ENCODE data around the gene DDX51. TPM values are rescaled to one million over a fixed set of nuclear protein-coding genes. Genes with fewer than 3 reads are reported as not detected.

The DDX51 gene
- total RNA-seq, 1 experiment from 2014 or later = 38.1 TPM

- TF ChIP-seq, protein P1, sequence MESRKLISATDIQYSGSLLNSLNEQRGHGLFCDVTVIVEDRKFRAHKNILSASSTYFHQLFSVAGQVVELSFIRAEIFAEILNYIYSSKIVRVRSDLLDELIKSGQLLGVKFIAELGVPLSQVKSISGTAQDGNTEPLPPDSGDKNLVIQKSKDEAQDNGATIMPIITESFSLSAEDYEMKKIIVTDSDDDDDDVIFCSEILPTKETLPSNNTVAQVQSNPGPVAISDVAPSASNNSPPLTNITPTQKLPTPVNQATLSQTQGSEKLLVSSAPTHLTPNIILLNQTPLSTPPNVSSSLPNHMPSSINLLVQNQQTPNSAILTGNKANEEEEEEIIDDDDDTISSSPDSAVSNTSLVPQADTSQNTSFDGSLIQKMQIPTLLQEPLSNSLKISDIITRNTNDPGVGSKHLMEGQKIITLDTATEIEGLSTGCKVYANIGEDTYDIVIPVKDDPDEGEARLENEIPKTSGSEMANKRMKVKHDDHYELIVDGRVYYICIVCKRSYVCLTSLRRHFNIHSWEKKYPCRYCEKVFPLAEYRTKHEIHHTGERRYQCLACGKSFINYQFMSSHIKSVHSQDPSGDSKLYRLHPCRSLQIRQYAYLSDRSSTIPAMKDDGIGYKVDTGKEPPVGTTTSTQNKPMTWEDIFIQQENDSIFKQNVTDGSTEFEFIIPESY (IDR thresholded peaks at IDR 0.05; ENCODE audit: extremely low read depth, insufficient replicate concordance, low read length) = no peak
- TF ChIP-seq CBX3 (IDR thresholded peaks at IDR 0.05; ENCODE audit: low read depth) (no peak), SIN3A (IDR thresholded peaks at IDR 0.05; ENCODE audit: low read depth) (no peak), FOSL1 (IDR thresholded peaks at IDR 0.05; ENCODE audit: low read depth) (no peak), SP1 (IDR thresholded peaks at IDR 0.05; ENCODE audit: low read depth) (no peak), ATF3 (IDR thresholded peaks at IDR 0.05) (no peak), ZNF274 (IDR thresholded peaks at IDR 0.05; ENCODE audit: low read depth, low read length) (no peak), RAD21 (IDR thresholded peaks at IDR 0.05; ENCODE audit: low read depth) (no peak), SRF (IDR thresholded peaks at IDR 0.05; ENCODE audit: low read depth) (no peak), ZFX (IDR thresholded peaks at IDR 0.05) (no peak)
- TF ChIP-seq, protein P2, sequence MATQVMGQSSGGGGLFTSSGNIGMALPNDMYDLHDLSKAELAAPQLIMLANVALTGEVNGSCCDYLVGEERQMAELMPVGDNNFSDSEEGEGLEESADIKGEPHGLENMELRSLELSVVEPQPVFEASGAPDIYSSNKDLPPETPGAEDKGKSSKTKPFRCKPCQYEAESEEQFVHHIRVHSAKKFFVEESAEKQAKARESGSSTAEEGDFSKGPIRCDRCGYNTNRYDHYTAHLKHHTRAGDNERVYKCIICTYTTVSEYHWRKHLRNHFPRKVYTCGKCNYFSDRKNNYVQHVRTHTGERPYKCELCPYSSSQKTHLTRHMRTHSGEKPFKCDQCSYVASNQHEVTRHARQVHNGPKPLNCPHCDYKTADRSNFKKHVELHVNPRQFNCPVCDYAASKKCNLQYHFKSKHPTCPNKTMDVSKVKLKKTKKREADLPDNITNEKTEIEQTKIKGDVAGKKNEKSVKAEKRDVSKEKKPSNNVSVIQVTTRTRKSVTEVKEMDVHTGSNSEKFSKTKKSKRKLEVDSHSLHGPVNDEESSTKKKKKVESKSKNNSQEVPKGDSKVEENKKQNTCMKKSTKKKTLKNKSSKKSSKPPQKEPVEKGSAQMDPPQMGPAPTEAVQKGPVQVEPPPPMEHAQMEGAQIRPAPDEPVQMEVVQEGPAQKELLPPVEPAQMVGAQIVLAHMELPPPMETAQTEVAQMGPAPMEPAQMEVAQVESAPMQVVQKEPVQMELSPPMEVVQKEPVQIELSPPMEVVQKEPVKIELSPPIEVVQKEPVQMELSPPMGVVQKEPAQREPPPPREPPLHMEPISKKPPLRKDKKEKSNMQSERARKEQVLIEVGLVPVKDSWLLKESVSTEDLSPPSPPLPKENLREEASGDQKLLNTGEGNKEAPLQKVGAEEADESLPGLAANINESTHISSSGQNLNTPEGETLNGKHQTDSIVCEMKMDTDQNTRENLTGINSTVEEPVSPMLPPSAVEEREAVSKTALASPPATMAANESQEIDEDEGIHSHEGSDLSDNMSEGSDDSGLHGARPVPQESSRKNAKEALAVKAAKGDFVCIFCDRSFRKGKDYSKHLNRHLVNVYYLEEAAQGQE (IDR thresholded peaks at IDR 0.05; ENCODE audit: low read depth) = no peak
Observed at GRCh38 chr12:132164426-132164825, 20.3 kb upstream of the DDX51 start (continued).

All from HCT116 (cell line).